Measurements from ENCODE around the gene COL20A1.

COL20A1 gene

DNA sequence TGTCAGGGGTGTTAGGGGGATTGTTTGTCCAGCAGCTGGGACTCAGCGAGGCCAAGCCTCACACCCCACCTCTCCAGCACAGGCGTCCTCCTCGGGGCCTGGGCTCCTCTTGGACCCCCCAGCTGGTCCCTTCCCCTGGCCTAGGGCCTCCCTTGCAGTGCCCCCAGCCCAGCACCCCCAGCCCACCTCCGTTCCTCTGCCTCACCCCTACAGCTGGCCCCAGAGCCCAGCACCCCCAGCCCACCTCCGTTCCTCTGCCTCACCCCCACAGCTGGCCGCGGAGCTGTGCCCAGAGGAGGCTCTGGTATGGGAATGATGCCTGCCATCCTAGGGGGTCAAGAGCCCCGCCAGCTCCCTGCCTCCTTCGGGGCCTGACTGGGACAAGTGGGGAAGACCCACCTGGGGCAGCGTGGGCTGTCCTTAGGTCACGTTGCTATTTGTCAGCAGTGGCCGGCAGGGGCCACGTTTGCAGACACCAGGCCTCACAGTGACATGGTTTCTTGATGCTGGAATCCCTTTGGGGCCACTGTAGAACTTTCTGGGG lies 7.9 kb upstream of the COL20A1 start:
- H3K4me1 ChIP-seq (ENCODE audit: control insufficient read depth in 1 of 2, insufficient read depth in 1 of 2, low read depth in 1 of 2, low read length in 1 of 2), result no peaks in the 10 kb centered on the region
- no peak overlapping the region for H3K4me3 ChIP-seq (ENCODE audit: low read depth in 1 of 2, low read length in 1 of 2)
- no peaks in the 10 kb centered on the region for H3K9me3 ChIP-seq
- H3K27ac ChIP-seq, result no peak overlapping the region
- TF ChIP-seq, protein P1, sequence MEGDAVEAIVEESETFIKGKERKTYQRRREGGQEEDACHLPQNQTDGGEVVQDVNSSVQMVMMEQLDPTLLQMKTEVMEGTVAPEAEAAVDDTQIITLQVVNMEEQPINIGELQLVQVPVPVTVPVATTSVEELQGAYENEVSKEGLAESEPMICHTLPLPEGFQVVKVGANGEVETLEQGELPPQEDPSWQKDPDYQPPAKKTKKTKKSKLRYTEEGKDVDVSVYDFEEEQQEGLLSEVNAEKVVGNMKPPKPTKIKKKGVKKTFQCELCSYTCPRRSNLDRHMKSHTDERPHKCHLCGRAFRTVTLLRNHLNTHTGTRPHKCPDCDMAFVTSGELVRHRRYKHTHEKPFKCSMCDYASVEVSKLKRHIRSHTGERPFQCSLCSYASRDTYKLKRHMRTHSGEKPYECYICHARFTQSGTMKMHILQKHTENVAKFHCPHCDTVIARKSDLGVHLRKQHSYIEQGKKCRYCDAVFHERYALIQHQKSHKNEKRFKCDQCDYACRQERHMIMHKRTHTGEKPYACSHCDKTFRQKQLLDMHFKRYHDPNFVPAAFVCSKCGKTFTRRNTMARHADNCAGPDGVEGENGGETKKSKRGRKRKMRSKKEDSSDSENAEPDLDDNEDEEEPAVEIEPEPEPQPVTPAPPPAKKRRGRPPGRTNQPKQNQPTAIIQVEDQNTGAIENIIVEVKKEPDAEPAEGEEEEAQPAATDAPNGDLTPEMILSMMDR (IDR thresholded peaks at IDR 0.05), result no peak
- no peaks in the 10 kb centered on the region for H3K27me3 ChIP-seq
- H3K36me3 ChIP-seq, result peaks cover 96% of the 10 kb centered on the region

DNA sequence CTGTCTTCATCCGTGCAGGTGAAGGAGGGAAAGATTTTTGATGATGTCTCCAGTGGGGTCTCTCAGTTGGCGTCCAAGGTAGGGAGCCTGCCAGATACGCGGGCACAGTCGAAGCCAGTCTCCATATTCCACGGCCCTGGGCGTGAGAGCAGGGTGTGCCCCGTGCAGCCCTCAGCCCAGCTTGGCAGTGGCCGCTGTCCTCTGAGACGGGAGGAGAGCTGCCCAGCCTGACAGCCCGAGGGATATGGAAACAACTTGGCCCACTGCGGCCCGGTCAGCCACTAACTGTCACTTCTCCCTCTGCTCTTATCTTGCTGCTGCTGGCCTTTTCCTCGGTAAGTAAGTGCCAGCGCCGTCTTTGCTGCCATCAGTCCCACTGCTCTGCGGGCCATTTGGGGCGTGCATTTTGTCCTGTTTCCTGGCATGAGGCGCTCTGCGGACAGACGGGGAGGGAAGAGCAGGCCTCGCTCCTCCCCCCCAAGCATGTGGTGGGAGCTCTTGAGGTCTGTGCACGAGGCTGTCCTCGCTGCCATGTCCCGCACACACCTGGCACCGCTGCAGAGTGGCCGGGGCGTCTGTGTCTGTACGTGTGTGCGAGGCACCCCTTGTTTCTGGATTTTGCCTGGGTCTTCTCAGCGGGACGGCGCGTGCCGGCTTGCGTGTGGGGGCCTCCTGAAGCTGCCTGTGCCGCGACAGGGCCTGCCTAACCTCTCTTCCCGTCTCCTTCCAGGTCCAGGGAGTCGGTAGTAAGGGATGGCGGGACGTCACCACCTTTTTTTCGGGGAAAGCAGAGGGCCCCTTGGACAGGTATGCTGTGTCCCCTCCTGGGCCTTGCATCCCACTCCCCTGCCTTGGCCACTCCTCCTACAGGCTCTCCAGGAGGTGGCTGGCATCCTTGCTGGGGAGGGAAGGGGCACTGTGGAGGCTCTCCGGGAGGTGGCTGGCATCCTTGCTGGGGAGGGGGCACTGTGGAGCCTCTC lies 7.1 kb upstream of the COL20A1 start:
- Histone ChIP-seq H3K27me3 (no peaks in the 10 kb centered on the region), H3K4me1 (ENCODE audit: control insufficient read depth in 1 of 2, insufficient read depth in 1 of 2, low read depth in 1 of 2, low read length in 1 of 2) (no peaks in the 10 kb centered on the region), H3K9me3 (no peaks in the 10 kb centered on the region), H3K27ac (no peak overlapping the region), H3K4me3 (ENCODE audit: low read depth in 1 of 2, low read length in 1 of 2) (no peak overlapping the region), H3K36me3 (peaks cover 87% of the 10 kb centered on the region)
- TF ChIP-seq, protein P1 (IDR thresholded peaks at IDR 0.05), result no peak

DNA sequence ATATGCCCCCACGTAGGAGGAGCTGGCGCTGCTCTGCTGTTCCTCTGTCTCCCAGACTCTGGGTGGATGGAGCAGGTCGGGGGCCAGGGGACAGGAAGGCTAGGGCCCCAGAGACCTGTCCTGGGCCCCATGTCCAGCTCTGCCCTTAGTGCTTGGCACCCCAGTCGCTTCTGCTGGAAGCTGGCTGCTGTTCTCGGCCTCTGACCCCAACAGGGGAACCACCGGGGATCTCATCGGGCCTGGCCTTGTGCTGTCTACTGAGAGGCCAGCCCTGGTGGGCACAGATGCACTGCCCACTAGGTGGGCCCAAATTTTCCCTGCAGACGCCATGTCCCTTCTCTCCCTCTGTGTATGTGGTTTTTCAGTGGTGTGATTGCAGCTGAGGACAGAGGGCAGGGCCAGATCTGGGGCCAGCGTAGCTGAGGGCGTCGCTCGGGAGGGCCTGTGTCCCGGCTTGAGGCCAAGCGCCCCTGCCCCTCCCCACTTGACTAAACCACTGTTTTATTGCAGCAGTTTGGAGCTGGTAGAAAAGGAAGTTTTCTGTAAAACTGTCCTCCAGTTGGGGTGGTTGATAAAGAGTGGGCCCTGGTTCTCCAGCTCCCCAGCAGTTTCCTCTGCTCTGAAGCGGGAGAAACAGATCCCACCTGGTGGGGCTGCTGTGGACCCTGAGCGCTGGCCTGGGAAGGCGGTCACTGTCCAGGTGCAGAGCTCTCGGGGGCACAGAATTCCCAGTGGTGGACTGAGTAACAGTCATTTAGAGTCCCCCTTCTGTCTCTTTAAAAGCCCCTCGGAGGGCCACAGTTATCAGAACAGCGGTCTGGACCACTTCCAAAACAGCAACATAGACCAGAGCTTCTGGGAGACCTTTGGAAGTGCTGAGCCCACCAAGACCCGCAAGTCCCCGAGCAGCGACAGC lies 5.9 kb upstream of the COL20A1 start:
- H3K36me3 ChIP-seq, result peaks cover 76% of the 10 kb centered on the region
- H3K9me3 ChIP-seq, result no peaks in the 10 kb centered on the region
- no peak overlapping the region for H3K4me3 ChIP-seq (ENCODE audit: low read depth in 1 of 2, low read length in 1 of 2)
- H3K4me1 ChIP-seq (ENCODE audit: control insufficient read depth in 1 of 2, insufficient read depth in 1 of 2, low read depth in 1 of 2, low read length in 1 of 2), result no peaks in the 10 kb centered on the region
- no peak overlapping the region for H3K27ac ChIP-seq
- TF ChIP-seq, protein P1 (IDR thresholded peaks at IDR 0.05), result no peak
- H3K27me3 ChIP-seq, result peaks cover 1% of the 10 kb centered on the region

DNA sequence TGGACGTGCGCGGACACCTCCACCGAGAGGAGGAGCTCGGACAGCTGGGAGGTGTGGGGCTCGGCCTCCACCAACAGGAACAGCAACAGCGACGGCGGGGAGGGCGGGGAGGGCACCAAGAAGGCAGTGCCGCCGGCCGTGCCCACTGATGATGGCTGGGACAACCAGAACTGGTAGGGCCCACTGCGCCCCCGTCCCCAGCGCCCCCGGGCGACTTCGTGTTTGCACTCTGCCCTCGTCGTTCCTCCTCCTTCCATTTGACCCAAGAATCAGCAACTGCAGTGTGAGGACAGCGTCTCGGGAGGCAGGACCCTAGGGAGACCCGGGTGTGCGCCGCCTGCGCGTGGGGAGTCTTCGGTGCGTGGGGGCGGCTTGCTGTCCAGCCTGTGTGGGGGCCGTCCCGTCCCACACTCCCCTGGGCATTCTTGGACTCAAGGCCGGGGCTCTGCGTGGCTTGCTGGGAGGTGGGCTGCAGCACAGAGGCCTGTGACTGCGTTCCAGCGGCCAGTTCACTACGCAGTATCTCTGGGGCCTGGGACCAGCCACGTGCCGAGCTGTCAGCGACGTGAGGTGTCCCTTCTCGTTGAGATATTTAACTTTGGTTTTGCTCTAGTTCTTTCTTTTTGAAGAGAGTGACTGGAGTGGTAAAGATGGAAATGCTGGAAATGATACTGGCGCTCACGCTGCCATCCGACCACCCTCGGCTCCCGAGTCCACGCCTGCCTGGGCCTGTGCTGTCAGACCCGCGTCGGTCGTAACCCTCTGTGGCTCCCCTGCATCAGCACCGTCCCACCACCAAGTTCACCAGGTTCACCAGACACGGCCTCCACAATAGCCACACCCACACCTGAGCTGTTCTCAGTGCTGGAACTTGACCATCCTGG lies 5.0 kb upstream of the COL20A1 start:
- H3K36me3 ChIP-seq, result peaks cover 67% of the 10 kb centered on the region
- H3K4me1 ChIP-seq (ENCODE audit: control insufficient read depth in 1 of 2, insufficient read depth in 1 of 2, low read depth in 1 of 2, low read length in 1 of 2), result no peaks in the 10 kb centered on the region
- TF ChIP-seq, protein P1 (IDR thresholded peaks at IDR 0.05), result no peak

More for the DNA sequence above, 5.0 kb upstream of the COL20A1 start:
- H3K9me3 ChIP-seq, result no peaks in the 10 kb centered on the region
- peaks cover 9% of the 10 kb centered on the region for H3K27me3 ChIP-seq
- no peak overlapping the region for H3K4me3 ChIP-seq (ENCODE audit: low read depth in 1 of 2, low read length in 1 of 2)
- no peak overlapping the region for H3K27ac ChIP-seq
